Midbrain (tissue), 1 donor: ENCODE results near the gene SLC18A2.

Experiments used
- DNase-seq: peaks from one replicate; lab custom pipeline; 2025; lab: John Stamatoyannopoulos, UW

Gene SLC18A2

DNA sequence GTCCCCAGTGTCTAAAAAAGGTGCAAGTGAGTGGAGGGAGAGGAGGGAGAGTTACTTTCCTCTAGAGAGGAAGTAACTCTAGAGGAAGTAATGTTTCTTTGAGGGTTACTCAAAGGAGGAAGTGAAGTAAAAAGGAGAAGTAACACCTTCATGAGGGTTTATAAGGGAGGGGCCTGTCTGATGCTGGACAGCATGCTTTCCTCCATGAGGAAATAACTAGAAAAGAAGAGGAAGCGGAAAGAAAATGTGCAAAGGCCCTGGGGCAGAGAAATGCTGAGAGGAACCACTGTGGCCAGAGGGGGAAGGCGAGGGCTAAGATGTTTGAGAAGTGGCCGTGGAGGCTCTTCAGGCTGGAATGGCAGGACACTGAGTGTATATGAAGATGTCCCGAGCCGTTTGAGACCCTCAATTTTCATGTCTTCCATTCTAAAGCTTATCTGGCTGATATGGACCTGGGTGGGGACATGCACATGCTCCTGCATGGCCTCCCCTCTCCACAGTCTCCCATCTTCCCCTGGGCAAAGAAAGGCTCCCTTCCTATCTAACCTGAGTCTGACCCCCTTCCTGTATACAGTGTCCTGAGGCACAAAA, 3.4 kb upstream of the SLC18A2 start:
- no peak for DNase-seq

DNA sequence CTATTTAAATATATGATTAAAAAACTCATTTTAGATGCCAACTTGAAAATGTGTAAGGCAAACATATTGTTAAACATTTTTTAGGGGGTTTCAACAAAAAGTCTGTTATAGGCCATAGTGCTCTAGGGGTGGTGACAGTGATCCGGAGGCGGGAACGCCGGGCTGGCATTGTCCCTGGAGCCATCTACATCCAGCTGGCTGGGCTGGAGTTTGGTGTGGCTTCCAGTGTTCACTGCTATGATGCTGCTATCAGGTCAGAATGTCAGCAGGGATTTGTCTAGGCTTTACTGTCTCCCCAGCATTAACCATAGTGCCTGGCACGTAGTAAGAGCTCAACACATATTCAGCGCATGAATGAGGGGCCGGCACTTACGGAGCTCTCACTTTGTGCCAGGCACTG, 1.9 kb upstream of the SLC18A2 start:
- DNase-seq, result no peak

DNA sequence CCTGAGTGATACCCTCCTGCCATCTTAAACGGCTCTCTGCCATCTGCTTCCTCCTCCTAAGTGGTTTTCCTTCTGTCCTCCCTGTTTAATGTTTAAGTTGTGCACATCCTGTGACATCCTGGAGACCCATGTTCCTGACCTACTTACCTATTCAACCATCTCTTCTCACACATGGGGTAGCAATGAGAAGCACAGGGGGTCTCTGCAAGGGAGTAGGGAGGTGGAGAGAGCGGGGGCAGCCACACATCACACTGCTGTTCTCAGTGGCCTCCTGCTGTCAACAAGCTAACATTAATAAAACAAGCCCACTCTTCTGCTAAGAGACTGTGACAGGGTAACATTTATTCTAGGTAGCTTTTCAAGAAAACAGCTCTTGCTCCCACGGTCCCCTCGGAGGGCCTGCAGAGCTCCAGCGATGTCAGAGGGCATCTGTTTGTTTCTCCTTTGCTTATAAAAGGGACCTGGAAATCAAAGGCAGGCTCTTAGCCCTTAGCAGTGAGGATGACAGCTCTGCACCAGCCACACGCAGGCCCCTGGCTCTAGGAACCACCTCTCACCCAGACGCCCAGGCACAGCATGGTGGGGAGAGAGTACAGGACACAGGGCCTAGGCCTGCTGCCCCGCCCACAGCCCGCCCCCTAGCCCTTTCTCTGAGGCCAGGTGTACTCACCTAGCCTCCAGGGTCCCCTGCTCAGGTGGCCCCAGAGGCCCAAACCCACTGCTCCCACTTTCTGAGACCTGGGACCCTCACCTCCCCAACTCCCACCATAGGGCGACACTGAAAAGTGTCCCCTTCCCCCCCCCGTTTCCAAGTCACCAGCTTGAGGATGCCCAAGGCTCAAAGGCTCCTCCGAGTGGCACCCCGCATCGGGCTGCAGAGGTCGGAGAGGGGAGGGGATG, 943 bp upstream of the SLC18A2 start:
- DNase-seq, result no peak

DNA sequence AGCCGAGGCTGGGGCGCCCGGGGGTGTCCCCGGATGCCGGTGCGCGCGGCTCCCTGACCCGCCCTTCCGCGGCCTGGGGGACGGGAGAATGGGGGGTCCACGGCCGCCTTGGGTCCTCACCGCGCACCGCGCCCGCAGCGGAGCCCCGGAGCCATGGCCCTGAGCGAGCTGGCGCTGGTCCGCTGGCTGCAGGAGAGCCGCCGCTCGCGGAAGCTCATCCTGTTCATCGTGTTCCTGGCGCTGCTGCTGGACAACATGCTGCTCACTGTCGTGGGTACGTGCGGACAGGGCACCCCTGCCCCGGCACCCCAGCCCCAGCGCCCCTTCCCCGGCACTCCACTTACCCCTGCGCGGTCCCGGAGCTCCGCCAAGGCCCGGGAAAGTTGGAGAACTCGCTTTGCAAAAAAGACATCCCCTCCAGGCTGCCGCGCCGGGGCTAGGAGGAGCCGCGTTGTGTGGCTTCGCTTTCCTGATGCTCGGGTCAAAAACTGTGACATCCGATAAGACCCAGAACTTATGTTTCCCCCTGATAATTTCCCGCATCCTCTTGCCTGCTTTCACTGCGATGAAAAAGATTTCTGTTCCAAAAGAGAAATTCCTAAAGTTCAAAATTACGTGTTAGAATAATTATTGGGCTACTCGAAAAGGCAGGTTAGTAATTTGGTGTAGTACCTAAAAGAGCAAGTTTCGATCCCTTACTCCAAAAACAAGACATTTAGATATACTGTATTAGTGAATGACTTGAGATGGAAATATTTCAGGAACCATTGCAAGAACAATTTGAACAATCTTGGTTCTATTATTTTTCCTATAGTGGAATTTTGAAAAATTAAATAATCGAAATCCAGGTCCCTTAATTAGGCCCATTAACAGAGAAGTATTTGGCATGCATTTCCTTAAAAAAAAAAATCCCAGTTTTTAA, 888 bp downstream of the SLC18A2 start:
- DNase-seq, result no peak

DNA sequence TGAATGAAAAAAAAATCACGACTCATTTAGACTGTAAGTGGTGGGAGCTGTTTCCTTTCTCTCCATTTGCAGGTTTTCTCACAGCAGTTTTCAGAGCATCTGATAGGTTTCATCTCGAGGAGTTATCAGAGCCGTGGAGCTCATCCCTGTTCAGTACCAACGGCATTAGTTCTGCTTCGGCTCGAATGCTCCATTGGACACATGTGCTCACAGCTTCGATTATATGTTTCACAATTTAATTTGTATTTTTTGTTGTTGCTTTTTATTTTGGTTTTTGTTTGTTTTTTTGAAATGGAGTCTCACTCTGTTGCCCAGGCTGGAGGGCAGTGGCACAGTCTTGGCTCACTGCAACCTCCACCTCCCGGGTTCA, 1.5 kb downstream of the SLC18A2 start:
- DNase-seq, result no peak

DNA sequence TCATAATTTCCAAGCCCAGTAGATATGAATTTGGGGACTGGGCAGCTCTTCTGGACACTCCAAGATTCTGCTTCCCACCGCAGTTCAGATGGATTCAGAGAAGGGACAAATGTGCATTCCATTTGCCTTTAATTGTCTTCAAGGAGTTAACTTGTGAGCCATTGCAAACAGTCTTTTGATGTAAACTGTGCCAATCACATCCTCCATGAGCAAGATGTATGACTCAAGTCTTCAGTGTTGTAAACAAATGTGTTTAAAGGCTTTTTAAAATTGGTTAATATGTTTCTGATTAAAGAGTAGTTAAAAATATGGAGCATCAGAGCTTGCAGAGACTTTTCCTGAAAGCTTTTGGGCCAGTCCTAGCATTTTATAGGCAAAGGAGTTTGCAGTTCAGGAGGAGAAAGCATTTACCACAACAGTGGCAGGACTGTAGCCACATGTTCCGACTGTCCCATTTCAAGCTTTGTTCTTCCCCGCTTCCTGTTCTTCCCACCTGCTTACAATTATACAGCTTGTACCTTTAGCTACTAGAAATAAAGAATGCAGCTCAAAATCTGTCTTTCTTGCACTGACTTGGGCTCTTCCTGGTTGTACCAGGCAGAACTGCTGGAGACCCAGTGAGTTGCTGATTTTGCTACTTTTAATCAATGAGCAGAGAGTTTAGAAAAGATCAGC, 6.2 kb downstream of the SLC18A2 start:
- DNase-seq, result no peak

DNA sequence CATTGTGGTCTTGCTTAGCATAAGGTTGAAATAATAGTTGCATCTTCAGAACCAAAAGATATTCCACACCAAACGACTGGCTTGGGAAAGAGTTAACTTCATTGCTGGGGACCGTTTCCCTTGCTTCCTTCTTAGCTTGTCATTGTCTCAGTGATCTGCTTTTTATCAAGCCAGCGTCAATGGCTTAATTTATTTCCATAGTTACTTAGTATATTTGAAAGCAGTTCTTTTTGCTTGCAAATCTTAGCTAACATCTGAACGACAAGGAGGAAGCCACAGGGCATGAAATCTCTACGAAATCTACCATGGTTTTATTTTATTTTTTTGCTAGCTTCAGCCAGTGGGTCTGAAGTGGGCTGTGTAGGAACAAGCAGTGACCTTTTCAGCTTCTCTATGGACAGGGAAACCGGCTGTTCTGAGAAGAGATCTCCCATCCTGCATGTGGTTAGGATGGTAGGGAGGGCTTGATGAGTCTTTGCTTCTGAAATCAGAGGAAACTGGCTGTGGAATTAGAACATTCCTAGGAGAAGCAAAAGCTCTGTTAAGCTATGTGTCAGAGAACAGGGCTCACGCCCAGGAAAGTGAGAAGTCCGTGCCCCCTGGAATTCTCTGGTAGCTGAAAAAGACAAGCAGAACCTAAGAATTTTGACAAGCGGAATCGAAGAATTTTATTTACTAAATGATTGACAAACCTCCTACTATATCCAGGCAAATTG, 8.0 kb downstream of the SLC18A2 start:
- DNase-seq, result no peak

DNA sequence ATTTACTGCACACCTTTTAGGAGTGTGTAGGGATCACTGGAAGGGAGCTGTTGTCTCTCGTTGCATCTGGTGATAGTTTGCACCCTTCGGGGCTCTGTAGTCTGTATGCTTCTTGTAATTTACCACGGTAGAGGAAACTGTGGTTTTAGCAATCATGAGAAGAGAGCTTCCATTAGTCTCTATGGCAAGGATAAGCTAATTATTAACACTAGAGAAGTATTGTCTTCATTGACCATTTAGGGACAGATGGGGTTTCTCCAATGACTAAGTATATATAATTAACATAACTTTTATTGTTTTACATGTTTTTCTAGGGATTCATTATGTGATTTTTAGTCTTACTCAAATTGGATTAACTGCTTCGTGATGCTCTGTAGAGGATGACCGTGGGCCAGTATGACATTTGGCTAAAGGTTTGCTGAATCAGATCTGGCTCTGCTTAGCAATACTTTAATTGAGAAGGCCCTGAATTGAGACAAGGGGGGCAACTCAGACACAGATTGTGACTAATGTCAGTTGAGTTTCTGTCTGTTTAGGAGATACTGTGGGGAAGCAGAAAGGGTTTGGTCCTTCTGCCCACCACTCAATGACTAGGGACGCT, 8.7 kb downstream of the SLC18A2 start:
- DNase-seq, result no peak

DNA sequence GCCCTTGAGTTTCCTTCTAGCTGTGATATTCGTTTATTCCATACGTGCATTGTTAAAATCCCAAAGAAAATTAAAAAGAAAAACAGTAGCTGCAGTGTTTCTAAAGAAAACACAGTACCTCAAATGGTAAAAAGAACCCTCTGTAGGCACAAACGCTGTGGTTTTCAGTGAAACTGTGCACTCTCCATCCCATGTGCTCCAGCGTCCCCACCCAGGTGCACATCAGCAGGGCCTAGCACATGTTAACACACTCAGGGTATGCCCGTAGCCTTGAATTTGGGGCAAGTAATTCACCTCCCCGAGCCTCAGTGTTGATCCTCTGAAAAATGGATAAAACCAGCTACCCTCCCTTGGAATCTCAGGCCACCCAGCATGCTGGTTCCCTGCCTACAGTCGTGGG, 9.5 kb downstream of the SLC18A2 start:
- DNase-seq, result no peak

DNA sequence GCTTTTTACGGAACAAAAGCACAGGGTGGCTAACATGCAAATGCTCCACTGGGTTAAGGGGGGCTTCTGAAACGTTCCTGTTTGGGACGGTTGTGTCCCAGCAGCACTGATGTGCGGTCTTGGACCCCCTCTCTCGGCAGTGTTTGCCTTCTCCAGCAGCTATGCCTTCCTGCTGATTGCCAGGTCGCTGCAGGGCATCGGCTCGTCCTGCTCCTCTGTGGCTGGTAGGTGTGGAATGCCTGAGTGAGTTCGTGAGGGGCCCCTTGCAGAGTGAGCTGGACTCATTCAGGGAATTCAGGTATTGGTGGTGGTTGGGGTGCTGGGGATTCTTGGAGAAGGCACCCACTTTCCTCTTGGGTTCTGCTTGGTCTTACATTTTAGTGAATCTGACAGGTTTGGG, 13.0 kb downstream of the SLC18A2 start:
- DNase-seq, result no peak

DNA sequence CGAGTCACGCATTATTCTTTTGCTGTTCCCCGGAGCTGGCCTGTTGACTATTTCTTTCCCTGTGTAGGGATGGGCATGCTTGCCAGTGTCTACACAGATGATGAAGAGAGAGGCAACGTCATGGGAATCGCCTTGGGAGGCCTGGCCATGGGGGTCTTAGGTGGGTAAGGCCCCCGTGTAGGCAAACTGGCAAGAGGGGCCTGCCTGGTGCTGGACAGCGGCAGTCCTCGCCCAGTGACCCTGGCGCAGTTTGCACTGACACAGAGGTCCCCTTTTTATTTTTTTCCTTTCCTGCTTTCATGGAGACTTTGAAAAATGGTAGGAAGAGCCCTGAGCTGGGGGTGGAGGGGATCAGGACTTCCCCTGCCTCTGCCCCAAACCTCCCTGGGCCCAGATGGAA, 13.4 kb downstream of the SLC18A2 start:
- no peak for DNase-seq

DNA sequence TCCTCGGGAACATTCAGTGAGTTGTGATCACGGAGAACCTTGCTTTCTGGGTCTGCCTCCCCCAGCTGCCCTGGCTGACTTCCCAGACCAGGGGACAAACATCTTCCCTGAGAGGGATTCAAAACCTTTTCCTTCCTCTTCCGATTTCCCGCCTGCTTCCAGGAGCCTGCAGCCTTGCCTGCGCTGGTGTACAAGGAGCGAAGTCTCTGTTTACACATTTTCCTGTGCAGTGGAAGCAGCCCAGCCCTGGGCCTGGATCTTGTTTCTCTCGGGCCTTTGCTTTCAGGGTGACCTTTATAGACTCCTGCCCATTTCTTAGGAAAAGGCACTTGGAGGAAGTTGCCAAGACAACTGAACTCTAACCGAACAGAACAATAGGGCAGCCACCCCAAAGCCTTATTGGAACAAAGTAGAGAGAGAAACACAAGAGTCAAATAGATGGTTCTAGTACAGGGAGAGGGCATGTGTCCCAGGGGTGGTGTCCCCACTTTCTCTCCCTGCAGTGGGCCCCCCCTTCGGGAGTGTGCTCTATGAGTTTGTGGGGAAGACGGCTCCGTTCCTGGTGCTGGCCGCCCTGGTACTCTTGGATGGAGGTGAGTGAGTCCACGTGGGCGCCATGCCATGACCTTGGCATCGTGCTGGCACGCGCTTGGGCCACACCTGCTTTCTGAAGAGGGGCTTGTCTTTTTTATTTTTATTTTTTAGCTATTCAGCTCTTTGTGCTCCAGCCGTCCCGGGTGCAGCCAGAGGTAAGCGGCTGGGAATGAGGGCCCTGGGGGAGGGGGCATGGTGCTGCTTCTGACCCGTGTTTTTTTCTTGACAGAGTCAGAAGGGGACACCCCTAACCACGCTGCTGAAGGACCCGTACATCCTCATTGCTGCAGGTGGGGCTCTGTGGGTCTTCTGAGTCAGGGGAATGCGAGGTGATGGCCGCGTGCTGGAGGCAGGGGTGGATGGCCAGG, 14.1 kb downstream of the SLC18A2 start:
- DNase-seq, result no peak

DNA sequence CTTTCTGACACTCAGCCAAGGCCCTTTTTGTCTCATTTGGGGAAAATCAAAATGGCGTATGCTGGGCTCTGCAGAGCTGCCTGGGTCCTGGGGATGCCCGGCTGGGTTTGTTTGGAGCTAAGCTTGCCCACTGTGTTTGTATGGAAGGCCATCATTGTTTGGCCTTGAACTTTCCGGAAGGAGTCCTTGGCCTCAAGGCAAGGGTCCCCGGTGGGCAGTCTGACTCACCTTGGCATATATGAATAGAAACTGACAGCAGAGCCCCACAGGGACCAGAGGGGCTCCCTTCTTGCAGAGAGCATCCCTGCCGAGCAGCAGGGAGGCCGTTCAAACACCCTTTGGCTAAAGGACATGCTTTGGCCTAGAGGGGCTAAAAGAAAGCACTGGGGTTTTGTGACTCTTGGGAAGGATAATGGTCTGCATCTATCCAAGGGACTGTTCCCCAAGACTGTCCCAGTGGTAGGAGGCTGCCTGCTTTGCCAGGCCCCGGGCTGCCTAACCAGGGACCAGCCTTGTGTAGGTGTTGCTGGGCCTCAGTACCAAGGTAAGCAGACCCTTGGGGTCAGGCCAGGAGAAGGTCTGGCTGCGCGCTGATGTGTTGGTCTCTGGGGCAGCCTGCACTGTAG, 15.0 kb downstream of the SLC18A2 start:
- no peak for DNase-seq

DNA sequence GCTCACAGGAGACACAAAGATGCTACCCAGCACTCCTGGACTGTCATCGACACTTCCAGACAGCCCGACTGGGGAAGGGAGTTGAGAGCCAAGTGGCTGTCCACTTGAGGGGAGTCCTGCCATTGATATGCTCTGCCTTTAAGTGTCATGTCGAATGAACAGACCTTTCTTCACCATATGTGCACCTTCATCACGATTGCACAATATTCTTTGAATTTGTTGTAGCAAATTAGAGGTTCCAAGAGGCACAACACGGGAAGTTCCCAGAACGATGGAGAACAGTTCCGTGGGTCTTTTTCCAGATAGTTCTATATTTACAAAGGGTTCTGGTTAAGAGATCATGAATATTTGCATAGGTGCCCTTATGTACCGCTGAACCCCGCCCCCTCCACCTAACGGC, 16.0 kb downstream of the SLC18A2 start:
- DNase-seq, result no peak

DNA sequence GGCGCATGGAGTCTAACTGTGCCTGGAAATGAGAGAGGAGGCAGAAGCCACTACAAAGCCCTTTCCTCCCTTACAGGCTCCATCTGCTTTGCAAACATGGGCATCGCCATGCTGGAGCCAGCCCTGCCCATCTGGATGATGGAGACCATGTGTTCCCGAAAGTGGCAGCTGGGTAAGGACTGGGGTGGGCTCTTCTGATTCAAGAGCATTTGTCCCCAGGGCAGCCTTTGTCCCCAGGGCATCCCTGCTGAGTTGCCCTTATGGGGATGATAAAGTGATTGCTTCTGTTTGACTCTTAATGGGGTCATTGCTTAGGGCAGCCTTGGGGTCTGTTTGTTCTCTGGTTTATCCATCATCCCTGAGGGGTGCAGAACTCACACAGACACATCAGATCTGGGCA, 16.8 kb downstream of the SLC18A2 start:
- DNase-seq, result no peak

DNA sequence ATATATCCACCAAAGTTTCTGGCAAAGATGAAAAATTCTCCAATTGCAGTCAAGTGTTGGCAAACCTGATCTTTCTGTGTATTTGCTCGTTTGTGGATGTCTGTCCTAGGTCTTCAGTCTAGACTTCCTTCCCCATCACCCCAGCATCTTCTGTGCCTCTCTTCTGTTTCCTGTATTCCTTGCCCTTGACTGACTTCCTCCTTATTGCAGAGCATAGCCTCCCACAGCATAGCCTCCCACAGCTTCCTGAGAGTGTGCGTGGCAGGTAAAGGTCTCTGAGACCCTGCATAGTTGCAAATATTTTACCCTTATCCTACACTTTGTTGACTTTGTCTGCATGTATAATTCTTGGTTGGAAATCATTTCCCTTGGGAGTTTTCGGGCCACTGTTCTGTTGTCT, 18.4 kb downstream of the SLC18A2 start:
- DNase-seq, result no peak

DNA sequence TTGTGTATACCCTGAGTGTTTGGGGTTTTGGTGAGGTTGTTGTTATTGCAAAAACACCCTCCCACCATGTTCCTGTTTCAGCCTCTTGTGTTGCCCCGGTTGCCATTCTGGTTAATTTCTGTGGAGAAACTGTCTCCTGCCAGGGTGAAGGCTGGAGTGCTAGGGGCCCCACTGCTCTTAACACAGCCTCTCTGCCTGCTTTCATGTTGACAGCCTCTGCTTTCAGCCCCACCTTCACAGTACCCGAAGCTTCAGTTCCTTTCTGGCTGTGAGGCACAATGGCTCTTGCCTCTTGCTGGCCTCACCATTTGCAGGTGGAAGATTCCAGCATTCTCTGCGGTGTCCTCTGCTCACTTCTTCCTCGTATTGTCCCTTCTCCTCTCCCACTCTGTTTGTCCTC, 19.2 kb downstream of the SLC18A2 start:
- no peak for DNase-seq

DNA sequence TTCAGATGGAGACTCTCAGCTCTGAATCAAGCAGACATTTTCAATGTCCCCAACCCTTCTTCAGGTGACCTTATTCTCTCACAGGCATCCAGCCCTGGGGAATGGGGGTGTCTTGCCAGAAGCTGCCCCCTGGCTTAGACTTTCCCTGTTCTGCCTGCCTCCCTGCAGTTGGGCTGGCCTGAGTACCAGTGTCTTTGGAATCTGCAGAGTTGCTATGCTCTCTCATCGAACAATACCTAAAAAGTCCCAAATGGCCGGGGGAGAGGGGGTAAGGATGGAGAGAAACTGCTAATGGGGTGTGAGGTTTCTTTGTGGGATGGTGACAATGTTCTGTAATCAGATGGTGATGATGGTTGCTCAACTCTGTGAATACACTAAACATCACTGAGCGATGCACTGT, 20.6 kb downstream of the SLC18A2 start:
- no peak for DNase-seq

DNA sequence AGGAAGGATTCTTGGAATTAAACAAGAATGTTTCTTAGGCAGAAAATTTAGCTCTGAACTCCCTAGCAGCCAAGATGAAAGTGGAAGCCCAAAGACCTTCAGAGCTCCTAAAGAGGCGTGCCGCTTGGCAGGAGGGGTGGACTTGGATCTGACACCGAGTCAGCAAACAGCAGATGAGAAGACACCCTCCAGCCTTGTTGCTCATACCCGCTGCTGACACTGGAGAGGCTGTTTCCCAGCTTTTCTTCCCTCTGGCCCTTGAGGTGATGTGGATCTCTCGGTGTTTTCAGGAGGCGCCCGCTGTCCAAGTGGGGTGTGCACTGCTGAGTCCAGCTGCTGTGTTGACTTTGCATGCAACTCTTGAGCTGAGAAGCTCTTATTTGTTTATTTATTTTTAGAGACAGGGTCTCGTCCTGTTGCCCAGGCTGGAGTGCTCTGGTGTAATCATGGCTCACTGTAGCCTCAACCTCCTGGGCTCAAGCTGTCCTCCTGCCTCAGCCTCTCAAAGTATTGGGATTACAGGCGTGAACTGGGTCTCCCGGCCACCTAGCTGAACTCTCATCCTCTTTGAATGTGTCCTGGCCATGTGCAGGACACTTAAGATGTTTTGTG, 21.5 kb downstream of the SLC18A2 start:
- no peak for DNase-seq
